Measurements from ENCODE around the gene CARS1.

Gene CARS1

DNA sequence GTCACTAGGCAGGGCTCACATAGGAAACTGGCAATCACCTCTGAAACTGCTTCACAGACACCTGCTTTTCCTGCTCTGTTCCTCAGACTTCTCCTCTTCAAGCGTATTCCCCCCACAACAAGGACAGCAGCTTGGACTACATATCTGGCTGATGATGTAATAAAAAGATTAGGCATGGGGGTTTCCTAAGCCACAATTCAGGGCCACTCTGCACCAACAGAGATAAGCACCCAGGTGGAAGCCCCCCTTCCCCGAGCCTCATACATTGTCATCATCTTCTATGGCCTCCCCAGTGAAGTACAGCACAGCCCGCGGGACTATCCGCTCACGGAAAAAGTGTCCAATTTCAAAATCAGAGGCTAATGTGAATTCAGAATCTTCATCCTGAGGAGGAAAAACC, 103.0 kb downstream of the CARS1 start:
- peak in 2 of 3 donors; percentile 50 to 68 for DNase-seq
- Histone ChIP-seq H3K9me3 (ENCODE audit: control extremely low read depth in 1 of 5, control insufficient read depth in 4 of 5, insufficient read depth in 2 of 5, low read depth in 1 of 5, low read length in 4 of 5) (no peaks in the 10 kb centered on the region), H3K27me3 (replicated peaks in 2 of 5; ENCODE audit: control insufficient read depth in 4 of 5, insufficient read depth in 5 of 5, low read length in 4 of 5) (no peaks in the 10 kb centered on the region), H3K4me1 (ENCODE audit: control extremely low read depth in 1 of 4, control insufficient read depth in 4 of 4, insufficient read depth in 4 of 4, low read length in 3 of 4) (peaks cover 0 to 18% (median 13%) of the 10 kb centered on the region in 4 experiments), H3K4me3 (ENCODE audit: control insufficient read depth in 1 of 7, extremely low read depth in 1 of 7, insufficient read depth in 4 of 7, low read depth in 2 of 7, low read length in 6 of 7) (no peak overlapping the region), H3K36me3 (ENCODE audit: control insufficient read depth in 4 of 4, insufficient read depth in 4 of 4, low read length in 3 of 4) (peaks cover 23 to 97% (median 85%) of the 10 kb centered on the region in 4 experiments), H3K27ac (ENCODE audit: insufficient read depth in 1 of 2, low read depth in 1 of 2, low read length in 2 of 2, poor library complexity in 1 of 2, severe bottlenecking in 2 of 2) (peak overlapping the region in 1 of 2 experiments; percentile 21)
- CTCF ChIA-PET: interaction anchor here (0.6 to 4.0 kb wide), 8 partner anchors 8 to 69 kb away, joined by 3 to 14 read pairs (median 4); partner anchors contain the start of gene CDKN1C
- POLR2A ChIA-PET: interaction anchor here (0.8 kb wide), 1 partner anchor 8 kb away, joined by 3 read pairs; no protein-coding TSS in a partner anchor
- WGBS (ENCODE audit: insufficient coverage): 89% methylated on average over 3 of the region's 6 CpGs

DNA sequence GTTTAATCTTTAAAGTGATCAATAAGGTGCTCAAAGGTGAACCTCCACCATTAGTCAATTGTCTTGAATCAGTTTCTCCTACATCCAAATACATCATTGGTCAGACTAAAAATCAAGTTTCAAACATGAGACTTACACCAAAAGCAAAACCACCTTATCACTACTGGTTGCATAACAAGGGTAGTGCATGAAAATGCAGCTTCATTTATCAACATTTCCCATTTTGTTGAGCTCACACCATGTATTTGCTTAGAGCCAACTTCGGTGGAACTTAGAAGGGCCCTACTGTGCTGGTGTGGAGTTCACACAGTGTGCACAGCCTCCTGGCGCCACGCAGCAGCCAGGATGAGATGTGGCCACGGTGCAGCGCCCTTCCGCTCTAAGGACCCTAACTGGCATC, 104.9 kb downstream of the CARS1 start:
- ChIA-PET CTCF (interaction anchor here (0.8 to 2.5 kb wide), 6 partner anchors 9 to 531 kb away, joined by 3 to 14 read pairs (median 4); no protein-coding TSS in a partner anchor), POLR2A (no interaction called here)
- 90% methylated on average over 6 of the region's 6 CpGs for WGBS (ENCODE audit: insufficient coverage)
- Histone ChIP-seq H3K4me1 (ENCODE audit: control extremely low read depth in 1 of 4, control insufficient read depth in 4 of 4, insufficient read depth in 4 of 4, low read length in 3 of 4) (peaks cover 0 to 18% (median 13%) of the 10 kb centered on the region in 4 experiments), H3K36me3 (ENCODE audit: control insufficient read depth in 4 of 4, insufficient read depth in 4 of 4, low read length in 3 of 4) (peaks cover 20 to 99% (median 85%) of the 10 kb centered on the region in 4 experiments), H3K27ac (ENCODE audit: insufficient read depth in 1 of 2, low read depth in 1 of 2, low read length in 2 of 2, poor library complexity in 1 of 2, severe bottlenecking in 2 of 2) (no peak overlapping the region), H3K27me3 (replicated peaks in 2 of 5; ENCODE audit: control insufficient read depth in 4 of 5, insufficient read depth in 5 of 5, low read length in 4 of 5) (no peaks in the 10 kb centered on the region), H3K9me3 (ENCODE audit: control extremely low read depth in 1 of 5, control insufficient read depth in 4 of 5, insufficient read depth in 2 of 5, low read depth in 1 of 5, low read length in 4 of 5) (no peaks in the 10 kb centered on the region), H3K4me3 (ENCODE audit: control insufficient read depth in 1 of 7, extremely low read depth in 1 of 7, insufficient read depth in 4 of 7, low read depth in 2 of 7, low read length in 6 of 7) (no peak overlapping the region)
- DNase-seq: no peak

DNA sequence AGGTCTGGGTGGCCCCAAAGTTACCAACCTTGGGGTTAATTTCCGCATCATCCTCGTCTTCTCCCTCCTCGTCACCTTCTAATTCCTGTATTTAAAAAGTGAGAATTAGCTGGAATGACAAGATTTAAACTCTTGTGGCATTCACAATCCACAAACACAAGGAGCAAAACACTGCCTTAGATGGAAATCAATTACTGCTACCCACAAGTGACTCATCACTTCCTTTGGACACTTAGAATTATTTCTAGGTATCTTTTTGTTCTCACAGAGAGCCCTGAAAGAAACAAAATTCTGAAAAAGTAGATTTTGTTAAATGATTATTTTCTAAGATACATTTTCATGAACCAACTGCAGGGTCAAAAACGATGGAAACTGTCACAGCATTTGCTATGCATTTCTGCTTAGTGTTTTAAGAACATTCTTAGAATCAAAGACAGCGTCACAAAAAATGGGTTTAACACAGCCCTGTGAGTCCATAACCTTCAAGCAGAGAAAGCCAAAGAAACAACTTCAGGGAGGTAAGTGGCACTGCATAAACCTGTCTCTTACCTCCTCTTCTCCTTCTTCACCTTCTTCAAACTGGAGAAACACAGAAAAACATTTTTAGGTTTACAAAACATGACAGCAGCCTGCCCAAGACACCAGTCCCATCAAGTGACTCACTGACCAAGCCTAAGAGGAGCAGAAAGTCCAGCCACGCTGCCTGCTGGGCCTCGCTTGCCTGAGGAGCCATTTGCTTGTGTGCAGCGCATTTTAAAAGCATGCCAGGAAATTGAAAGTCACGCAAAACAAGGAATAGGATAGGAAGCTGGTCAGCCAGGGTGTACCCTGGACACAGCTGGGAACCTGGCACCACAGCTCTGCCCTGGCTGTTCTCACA, 105.8 kb downstream of the CARS1 start:
- Histone ChIP-seq H3K4me1 (ENCODE audit: control extremely low read depth in 1 of 4, control insufficient read depth in 4 of 4, insufficient read depth in 4 of 4, low read length in 3 of 4) (peaks cover 0 to 21% (median 15%) of the 10 kb centered on the region in 4 experiments), H3K27ac (ENCODE audit: insufficient read depth in 1 of 2, low read depth in 1 of 2, low read length in 2 of 2, poor library complexity in 1 of 2, severe bottlenecking in 2 of 2) (peak overlapping the region in 1 of 2 experiments; percentile 56), H3K27me3 (replicated peaks in 2 of 5; ENCODE audit: control insufficient read depth in 4 of 5, insufficient read depth in 5 of 5, low read length in 4 of 5) (no peaks in the 10 kb centered on the region), H3K36me3 (ENCODE audit: control insufficient read depth in 4 of 4, insufficient read depth in 4 of 4, low read length in 3 of 4) (peaks cover 20 to 99% (median 82%) of the 10 kb centered on the region in 4 experiments), H3K9me3 (ENCODE audit: control extremely low read depth in 1 of 5, control insufficient read depth in 4 of 5, insufficient read depth in 2 of 5, low read depth in 1 of 5, low read length in 4 of 5) (no peaks in the 10 kb centered on the region), H3K4me3 (ENCODE audit: control insufficient read depth in 1 of 7, extremely low read depth in 1 of 7, insufficient read depth in 4 of 7, low read depth in 2 of 7, low read length in 6 of 7) (no peak overlapping the region)
- ChIA-PET POLR2A (no interaction called here), CTCF (interaction anchor here (1.0 to 2.1 kb wide), 5 partner anchors 23 to 420 kb away, joined by 3 to 14 read pairs (median 3); no protein-coding TSS in a partner anchor)
- 90% methylated on average over 6 of the region's 9 CpGs for WGBS (ENCODE audit: insufficient coverage)
- peak in 2 of 3 donors; percentile 35 to 45 for DNase-seq

Data from common myeloid progenitor, CD34-positive (primary cell).